Peyer's patch (tissue), 4 donors: ENCODE measurements around the gene CFAP97.

Experiments
- POLR2A ChIP-seq, 2 donors: fragments of 450-650 bp; IDR thresholded peaks; one replicate each; pipeline ENCODE4 v1.5.1; 2017; ENCODE audit warnings: antibody characterized with exemption in 2 of 2, mild to moderate bottlenecking in 2 of 2, moderate library complexity in 2 of 2
- TF ChIP-seq, protein P1 (sequence below), 6 experiments: fragments of 450-650 bp in 4 of 6; fragments of 200-600 bp in 2 of 6; sonication (generic) in 1 of 6; IDR thresholded peaks; one replicate each; pipeline ENCODE4 v1.5.1; 2017 to 2019; ENCODE audit warnings: antibody characterized with exemption in 6 of 6, mild to moderate bottlenecking in 3 of 6, moderate library complexity in 1 of 6

DNA sequence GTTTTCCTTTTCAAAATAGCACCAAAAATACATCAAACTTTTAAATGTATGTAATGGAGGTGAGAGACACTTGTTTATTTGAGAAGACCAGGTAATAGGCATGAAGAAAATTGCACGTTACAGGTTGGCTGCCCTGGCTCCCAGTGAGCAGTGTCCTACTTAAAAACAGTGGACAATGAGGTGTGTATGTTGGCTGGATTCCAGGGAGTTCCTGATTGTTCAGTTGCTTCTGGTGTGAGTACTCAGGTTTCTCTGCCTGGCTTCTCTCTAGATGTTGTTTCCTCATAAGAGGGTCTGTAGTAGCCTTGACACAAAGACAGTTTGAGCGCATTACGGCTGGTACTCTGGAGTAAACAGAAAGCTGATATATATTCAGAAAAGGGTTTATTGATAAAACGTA is 35.0 kb upstream of the CFAP97 start:
- no peak for TF ChIP-seq POLR2A (IDR thresholded peaks at IDR 0.05)
- TF ChIP-seq, protein P1, sequence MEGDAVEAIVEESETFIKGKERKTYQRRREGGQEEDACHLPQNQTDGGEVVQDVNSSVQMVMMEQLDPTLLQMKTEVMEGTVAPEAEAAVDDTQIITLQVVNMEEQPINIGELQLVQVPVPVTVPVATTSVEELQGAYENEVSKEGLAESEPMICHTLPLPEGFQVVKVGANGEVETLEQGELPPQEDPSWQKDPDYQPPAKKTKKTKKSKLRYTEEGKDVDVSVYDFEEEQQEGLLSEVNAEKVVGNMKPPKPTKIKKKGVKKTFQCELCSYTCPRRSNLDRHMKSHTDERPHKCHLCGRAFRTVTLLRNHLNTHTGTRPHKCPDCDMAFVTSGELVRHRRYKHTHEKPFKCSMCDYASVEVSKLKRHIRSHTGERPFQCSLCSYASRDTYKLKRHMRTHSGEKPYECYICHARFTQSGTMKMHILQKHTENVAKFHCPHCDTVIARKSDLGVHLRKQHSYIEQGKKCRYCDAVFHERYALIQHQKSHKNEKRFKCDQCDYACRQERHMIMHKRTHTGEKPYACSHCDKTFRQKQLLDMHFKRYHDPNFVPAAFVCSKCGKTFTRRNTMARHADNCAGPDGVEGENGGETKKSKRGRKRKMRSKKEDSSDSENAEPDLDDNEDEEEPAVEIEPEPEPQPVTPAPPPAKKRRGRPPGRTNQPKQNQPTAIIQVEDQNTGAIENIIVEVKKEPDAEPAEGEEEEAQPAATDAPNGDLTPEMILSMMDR (IDR thresholded peaks at IDR 0.05): no peak
